A673 (cell line): ENCODE data around the gene MRPL1. TPM values are rescaled to one million over a fixed set of nuclear protein-coding genes. Genes with fewer than 3 reads are reported as not detected.
A peak's percentile ranks its signal among the peaks of the same experiment; 100 is the strongest.
"Not testable (repeated sequence)": the region's sequence is repeated elsewhere in the genome, so short reads cannot be mapped to it uniquely, and the experiment has no call there.

Experiments used
- BruUV-seq: library from RNA; stranded (reverse); fragments of 400-500 nt; replicated peaks from 2 replicates; lab custom pipeline; 2021; lab: Mats Ljungman, UMichigan
- CTCF ChIA-PET: fragments of 300-600 bp; sonication (Branson Sonifier 250); formaldehyde crosslinking; loops from one replicate; lab custom pipeline; 2022; ENCODE audit warnings: antibody characterized with exemption; lab: Charles Lee
- POLR2A ChIA-PET: fragments of 300-600 bp; sonication (Branson Sonifier 250); formaldehyde crosslinking; loops from one replicate; lab custom pipeline; 2022; ENCODE audit warnings: antibody characterized with exemption; ENCODE audit not compliant: low non-redundant PET; lab: Charles Lee
- DNase-seq: peaks from one replicate; pipeline ENCODE4 v3.0.0-alpha.2; 2015; ENCODE audit warnings: low spot score
- H3K27ac ChIP-seq: fragments of 200-600 bp; sonication (generic); 2 replicates; pipeline ENCODE4 v1.5.1; 2016; ENCODE audit warnings: mixed run types, low read depth, mild to moderate bottlenecking, mixed read lengths, antibody characterized with exemption, low read length; ENCODE audit not compliant: poor library complexity, severe bottlenecking
- H3K27me3 ChIP-seq: fragments of 200-600 bp; sonication (generic); replicated peaks from 2 replicates; pipeline ENCODE4 v1.6.1; 2017; ENCODE audit warnings: mixed run types, low read depth, mild to moderate bottlenecking, mixed read lengths, antibody characterized with exemption, low read length; ENCODE audit not compliant: insufficient read depth, poor library complexity
- H3K36me3 ChIP-seq: fragments of 200-600 bp; sonication (generic); 2 replicates; pipeline ENCODE4 v1.6.1; 2016; ENCODE audit warnings: mixed run types, mild to moderate bottlenecking, mixed read lengths, antibody characterized with exemption, low read length; ENCODE audit not compliant: insufficient read depth, poor library complexity, severe bottlenecking
- H3K4me1 ChIP-seq: fragments of 200-600 bp; sonication (generic); 2 replicates; pipeline ENCODE4 v1.6.1; 2017; ENCODE audit warnings: mixed run types, mild to moderate bottlenecking, mixed read lengths, antibody characterized with exemption, low read length; ENCODE audit not compliant: insufficient read depth, poor library complexity, severe bottlenecking
- H3K4me3 ChIP-seq: fragments of 200-600 bp; sonication (generic); 2 replicates; pipeline ENCODE4 v1.5.1; 2016; ENCODE audit warnings: low read depth, mixed run types, mild to moderate bottlenecking, mixed read lengths, low read length; ENCODE audit not compliant: poor library complexity, severe bottlenecking
- H3K9me3 ChIP-seq: fragments of 200-600 bp; sonication (generic); 2 replicates; pipeline ENCODE4 v1.6.1; 2016; ENCODE audit warnings: mixed run types, low read depth, mild to moderate bottlenecking, mixed read lengths, antibody characterized with exemption, low read length; ENCODE audit not compliant: poor library complexity, severe bottlenecking
- EZH2 ChIP-seq: fragments of 200-600 bp; sonication (generic); IDR thresholded peaks from 2 replicates; pipeline ENCODE4 v1.6.1; 2017; ENCODE audit warnings: borderline replicate concordance, low read depth, mild to moderate bottlenecking, mixed read lengths, antibody characterized with exemption, low read length; ENCODE audit not compliant: poor library complexity, severe bottlenecking
- intact Hi-C: fragments of 100-400 bp; cut with micrococcal nuclease; formaldehyde crosslinking; loops from one replicate; pipeline ENCODE4 v1.10.0; 2022; ENCODE audit not compliant: unreplicated experiment
- total RNA-seq: library from RNA; stranded (reverse); gene quantifications from 2 replicates; pipeline ENCODE4 v1.2.3, GENCODE V29; 2021
- TF ChIP-seq, protein P1 (sequence below): fragments of 300-800, 200-600 bp; sonication (generic); conservative IDR thresholded peaks from 2 replicates; pipeline ENCODE4 v1.5.1; 2017; ENCODE audit warnings: low read depth, mild to moderate bottlenecking, antibody characterized with exemption, low read length, moderate library complexity, mixed read lengths

The MRPL1 gene
- total RNA-seq, 1 experiment from 2014 or later = 32.2 TPM

DNA sequence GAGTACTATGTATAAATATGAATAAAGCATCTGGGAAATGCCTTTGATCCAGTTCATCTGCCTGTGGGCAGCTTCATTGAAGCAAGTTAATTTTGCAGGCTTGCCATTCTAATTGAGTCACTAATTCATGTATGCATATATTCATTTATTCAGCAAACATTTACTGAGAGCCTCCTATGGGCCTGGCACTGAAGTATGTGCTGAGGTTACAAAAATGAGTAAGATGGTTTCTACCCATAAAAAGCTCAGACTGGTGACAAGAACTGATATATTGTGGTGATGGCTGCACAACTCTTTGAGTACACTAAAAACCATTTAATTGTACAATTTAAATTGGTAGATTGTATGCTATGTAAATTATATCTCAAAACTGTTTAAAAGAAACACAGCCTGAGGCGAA, 1.1 kb upstream of the MRPL1 start:
- BruUV-seq = no TSS peak
- ChIA-PET CTCF (no interaction called here), POLR2A (no interaction called here)
- H3K4me1 ChIP-seq = no peaks in the 10 kb centered on the region
- H3K4me3 ChIP-seq = peak overlapping the region; percentile 72
- no peak overlapping the region for H3K27ac ChIP-seq
- no peaks in the 10 kb centered on the region for H3K27me3 ChIP-seq
- intact Hi-C loops = no loop called here
- H3K9me3 ChIP-seq = no peaks in the 10 kb centered on the region
- peak; percentile 7 for DNase-seq
- H3K36me3 ChIP-seq = no peaks in the 10 kb centered on the region
- TF ChIP-seq, protein P1, sequence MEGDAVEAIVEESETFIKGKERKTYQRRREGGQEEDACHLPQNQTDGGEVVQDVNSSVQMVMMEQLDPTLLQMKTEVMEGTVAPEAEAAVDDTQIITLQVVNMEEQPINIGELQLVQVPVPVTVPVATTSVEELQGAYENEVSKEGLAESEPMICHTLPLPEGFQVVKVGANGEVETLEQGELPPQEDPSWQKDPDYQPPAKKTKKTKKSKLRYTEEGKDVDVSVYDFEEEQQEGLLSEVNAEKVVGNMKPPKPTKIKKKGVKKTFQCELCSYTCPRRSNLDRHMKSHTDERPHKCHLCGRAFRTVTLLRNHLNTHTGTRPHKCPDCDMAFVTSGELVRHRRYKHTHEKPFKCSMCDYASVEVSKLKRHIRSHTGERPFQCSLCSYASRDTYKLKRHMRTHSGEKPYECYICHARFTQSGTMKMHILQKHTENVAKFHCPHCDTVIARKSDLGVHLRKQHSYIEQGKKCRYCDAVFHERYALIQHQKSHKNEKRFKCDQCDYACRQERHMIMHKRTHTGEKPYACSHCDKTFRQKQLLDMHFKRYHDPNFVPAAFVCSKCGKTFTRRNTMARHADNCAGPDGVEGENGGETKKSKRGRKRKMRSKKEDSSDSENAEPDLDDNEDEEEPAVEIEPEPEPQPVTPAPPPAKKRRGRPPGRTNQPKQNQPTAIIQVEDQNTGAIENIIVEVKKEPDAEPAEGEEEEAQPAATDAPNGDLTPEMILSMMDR = no peak
- no peak for TF ChIP-seq EZH2

DNA sequence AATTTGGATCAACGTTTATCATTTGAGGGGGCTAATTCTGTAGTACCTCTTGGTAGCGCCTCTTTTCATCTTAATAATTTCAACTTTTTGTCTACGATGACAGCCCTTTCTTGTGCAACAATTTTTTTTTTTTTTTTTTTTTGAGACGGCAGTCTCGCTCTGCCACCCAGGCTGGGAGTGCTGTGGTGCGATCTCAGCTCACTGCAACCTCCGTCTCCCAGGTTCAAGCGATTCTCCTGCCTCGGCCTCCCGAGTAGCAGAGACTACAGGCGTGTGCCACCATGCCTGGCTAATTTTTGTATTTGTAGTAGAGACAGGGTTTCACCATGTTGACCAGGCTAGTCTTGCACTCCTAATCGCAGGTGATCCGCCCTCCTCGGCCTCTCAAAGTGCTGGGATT, 711 bp downstream of the MRPL1 start:
- H3K9me3 ChIP-seq, H3K27me3 ChIP-seq, H3K36me3 ChIP-seq, intact Hi-C loops, H3K4me1 ChIP-seq, POLR2A ChIA-PET, BruUV-seq: not testable (repeated sequence)
- Histone ChIP-seq H3K27ac (peak overlapping the region; percentile 91), H3K4me3 (peak overlapping the region; percentile 72)
- CTCF ChIA-PET = interaction anchor here (0.7 kb wide), 1 partner anchor 982 kb away, joined by 6 read pairs; no protein-coding TSS in a partner anchor
- peak; percentile 2 for DNase-seq

DNA sequence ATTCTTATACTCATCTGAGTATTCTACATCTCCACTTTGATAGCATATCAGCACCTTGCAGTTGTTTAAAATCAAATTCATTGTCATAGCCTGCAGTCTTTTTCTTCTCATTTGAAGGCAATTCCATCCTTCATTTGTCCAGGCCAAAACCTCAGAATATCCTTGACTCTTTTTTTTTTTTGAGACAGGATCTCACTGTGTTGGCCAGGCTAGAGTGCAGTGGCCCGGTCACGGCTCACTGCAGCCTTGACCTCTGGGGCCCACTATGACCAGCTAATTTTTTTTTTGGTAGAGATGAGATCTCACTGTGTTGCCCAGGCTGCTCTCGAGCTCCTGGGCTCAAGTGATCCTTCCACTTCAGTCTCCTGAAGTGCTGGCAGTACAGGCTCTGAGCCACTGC, 2.6 kb downstream of the MRPL1 start:
- TF ChIP-seq, protein P1 = no peak
- no peak for TF ChIP-seq EZH2
- ChIA-PET POLR2A (no interaction called here), CTCF (no interaction called here)
- Histone ChIP-seq H3K27me3 (no peaks in the 10 kb centered on the region), H3K36me3 (no peaks in the 10 kb centered on the region), H3K27ac (no peak overlapping the region), H3K9me3 (no peaks in the 10 kb centered on the region), H3K4me3 (no peak overlapping the region), H3K4me1 (no peaks in the 10 kb centered on the region)
- no peak for DNase-seq
- BruUV-seq = no TSS peak
- intact Hi-C loops = no loop called here

DNA sequence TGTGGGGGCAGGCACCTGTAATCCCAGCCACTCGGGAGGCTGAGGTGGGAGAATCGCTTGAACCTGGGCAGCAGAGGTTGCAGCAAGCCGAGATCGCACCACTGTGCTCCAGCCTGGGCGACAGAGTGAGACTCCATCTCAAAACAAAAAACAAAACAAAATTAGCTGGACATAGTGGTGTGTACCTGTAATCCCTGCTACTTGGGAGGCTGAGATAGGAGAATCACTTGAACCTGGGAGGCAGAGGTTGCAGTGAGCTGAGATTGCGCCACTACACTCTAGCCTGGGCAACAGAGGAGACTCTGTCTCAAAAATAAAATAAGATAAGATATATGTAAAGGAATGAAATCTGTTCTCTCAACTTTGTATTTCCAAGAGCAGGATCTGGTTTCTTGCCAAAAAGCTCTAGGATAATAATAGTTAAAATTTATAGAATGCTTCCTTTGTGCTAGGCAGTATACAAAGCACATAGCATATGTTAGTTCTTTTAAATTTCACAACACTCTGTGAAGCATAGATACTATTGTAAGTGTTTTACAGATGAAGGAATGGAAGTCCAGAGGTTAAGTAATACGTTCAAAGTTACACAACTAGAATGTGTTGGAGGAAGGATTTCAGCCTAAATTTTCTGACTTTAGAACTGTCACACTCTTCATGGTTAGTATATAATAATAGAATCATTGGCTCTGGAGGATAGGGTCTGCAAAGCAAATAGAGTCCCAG, 10.3 kb downstream of the MRPL1 start:
- H3K9me3 ChIP-seq = no peaks in the 10 kb centered on the region
- H3K27ac ChIP-seq = no peak overlapping the region
- H3K4me3 ChIP-seq = no peak overlapping the region
- TF ChIP-seq, protein P1 = no peak
- CTCF ChIA-PET = no interaction called here
- POLR2A ChIA-PET = no interaction called here
- BruUV-seq = no TSS peak
- intact Hi-C loops = no loop called here
- H3K36me3 ChIP-seq = peaks cover 5% of the 10 kb centered on the region
- no peaks in the 10 kb centered on the region for H3K27me3 ChIP-seq
- no peak for DNase-seq
- no peaks in the 10 kb centered on the region for H3K4me1 ChIP-seq
